ENCODE data around the gene ACTR6.
"Not testable (repeated sequence)": the region's sequence is repeated elsewhere in the genome, so short reads cannot be mapped to it uniquely, and the experiment has no call there.

The ACTR6 gene

DNA sequence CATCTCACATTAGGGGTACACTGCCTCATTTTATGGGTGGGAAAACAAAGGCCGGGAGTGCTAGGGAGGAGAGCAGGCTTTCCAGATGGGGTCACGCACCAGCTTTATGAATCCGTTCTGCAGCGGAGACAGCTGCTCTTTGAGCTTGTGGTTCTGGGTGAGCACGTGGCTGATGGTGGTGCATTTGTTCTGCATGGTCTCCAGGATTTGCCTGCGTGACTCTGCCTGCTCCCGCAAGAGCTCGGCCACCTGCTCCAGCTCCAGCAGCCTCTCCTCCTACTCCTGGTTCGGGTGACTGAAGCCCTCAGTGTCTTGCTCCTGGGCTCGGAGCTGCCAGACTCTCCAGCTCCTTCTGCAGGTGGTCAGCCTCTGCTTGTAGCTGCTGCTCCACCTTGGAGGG lies 34.4 kb upstream of the ACTR6 start:
- TF ChIP-seq JUND (IDR thresholded peaks at IDR 0.05; ENCODE audit: low read depth): no peak
- DNase-seq (ENCODE audit: low read depth in 1 of 2, low spot score in 1 of 2): no peak
- in situ Hi-C loops (cut with HindIII; ENCODE audit: low pct_unique_long_range_greater_than_20kb, low sequenced_read_pairs): no loop called here

DNA sequence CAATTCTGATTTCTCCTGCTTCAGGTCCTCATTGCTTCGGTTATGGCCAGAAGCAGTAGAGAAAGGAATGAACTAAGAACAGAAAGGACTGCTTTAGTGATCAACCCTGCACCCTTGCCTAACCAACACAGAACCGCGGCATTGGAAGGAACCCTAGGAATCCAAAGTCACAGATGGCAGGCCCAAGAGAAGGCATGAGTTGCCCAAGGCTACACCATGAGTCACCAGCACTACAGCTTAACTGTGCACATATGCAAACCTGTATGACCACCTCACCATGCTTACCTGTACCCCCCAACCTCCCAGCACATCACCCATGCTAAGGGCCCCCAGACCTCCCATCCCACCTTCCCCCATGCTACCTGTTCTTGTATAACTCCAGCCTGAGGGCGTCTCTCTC lies 32.1 kb upstream of the ACTR6 start:
- no peak for TF ChIP-seq JUND (IDR thresholded peaks at IDR 0.05; ENCODE audit: low read depth)
- DNase-seq (ENCODE audit: low read depth in 1 of 2, low spot score in 1 of 2): no peak
- in situ Hi-C loops (cut with HindIII; ENCODE audit: low pct_unique_long_range_greater_than_20kb, low sequenced_read_pairs): no loop called here

DNA sequence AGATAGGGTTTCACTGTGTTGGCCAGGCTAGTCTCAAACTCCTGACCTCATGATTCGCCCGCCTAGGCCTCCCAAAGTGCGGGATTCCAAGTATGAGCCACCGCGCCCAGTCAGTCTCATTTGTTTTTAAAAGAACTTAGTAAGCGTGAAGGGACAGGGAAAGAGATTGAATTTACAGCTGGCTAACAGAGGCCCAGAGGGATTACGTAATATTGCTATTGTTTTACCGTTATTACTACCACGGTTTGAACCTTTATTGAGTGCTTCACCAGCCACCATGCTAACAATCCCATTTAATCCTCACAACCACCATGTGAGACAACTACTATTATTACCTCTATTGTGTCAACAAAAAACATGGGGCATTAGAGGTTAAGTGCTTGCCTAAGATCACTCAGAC lies 31.3 kb upstream of the ACTR6 start:
- in situ Hi-C loops (cut with HindIII; ENCODE audit: low pct_unique_long_range_greater_than_20kb, low sequenced_read_pairs): no loop called here

DNA sequence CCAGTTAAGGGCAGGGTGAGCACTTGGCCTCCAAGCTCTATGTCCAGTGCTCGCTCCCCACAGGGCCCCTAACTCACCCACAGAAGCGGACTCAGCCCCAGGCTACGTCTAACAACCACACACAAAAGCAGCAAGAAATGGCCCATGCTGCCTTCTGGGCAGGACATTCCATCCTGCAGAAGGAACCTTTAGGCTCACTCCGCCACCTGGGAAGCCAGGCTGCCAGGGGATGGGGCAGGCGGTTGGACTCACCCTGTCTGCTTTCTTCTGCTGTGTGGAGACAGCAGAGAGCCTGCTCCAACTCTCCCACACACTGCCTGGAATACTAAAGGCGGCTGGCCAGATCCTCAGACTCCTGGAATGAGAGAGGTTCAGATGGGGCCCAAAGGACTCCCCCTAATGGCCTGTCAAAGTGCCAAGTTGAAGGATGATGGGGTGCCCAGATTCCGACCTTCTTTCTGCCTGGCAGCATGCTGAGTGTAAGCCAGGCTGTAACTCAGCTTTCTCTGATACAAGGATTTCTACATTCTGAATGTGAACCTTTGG lies 30.2 kb upstream of the ACTR6 start:
- DNase-seq (ENCODE audit: low read depth in 1 of 2, low spot score in 1 of 2): no peak
- in situ Hi-C loops (cut with HindIII; ENCODE audit: low pct_unique_long_range_greater_than_20kb, low sequenced_read_pairs): no loop called here
- TF ChIP-seq JUND (IDR thresholded peaks at IDR 0.05; ENCODE audit: low read depth): no peak

More for the DNA sequence above, 31.3 kb upstream of the ACTR6 start:
- DNase-seq (ENCODE audit: low read depth in 1 of 2, low spot score in 1 of 2): no peak
- TF ChIP-seq JUND (IDR thresholded peaks at IDR 0.05; ENCODE audit: low read depth): no peak

DNA sequence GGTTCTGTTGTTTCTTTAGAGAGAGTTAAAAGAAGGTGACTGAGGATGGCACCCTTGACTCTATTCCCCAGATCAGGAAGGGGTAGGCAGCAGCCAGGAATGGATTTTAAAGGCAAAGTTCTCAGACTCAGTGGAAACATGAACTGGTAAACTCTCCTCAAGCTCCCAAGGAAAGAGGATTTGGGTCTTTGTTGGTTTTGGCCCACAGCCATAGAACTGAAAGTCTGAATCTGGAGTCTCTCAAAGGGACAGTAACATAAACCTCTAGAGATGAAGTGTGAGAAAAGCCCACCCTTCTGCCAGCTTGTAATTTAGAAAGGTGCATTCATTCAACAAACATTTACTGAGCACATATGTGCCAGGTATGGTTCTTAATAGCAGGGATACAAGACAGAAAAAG lies 29.4 kb upstream of the ACTR6 start:
- DNase-seq (ENCODE audit: low read depth in 1 of 2, low spot score in 1 of 2): no peak
- in situ Hi-C loops (cut with HindIII; ENCODE audit: low pct_unique_long_range_greater_than_20kb, low sequenced_read_pairs): no loop called here
- no peak for TF ChIP-seq JUND (IDR thresholded peaks at IDR 0.05; ENCODE audit: low read depth)

DNA sequence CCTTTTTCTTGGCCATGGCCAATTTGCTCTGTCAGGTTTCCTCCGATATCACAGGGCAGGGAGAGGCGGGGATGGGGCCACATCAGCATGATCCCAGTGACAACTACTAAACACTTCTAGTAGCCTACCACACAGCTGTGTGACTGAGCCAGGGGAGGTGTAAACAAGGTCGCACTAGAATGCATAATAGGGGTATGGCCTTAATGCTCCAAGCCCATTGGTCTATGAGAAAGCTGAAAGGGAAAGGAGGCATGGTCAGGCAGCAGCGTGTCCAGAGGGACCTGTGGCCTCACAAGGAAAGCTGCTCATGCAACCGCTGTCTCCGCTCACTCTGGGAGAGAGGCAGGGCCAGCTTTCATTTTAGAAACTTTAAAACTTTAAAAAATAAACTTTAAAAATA lies 27.5 kb upstream of the ACTR6 start:
- no peak for TF ChIP-seq JUND (IDR thresholded peaks at IDR 0.05; ENCODE audit: low read depth)
- no peak for DNase-seq (ENCODE audit: low read depth in 1 of 2, low spot score in 1 of 2)
- in situ Hi-C loops (cut with HindIII; ENCODE audit: low pct_unique_long_range_greater_than_20kb, low sequenced_read_pairs): no loop called here

DNA sequence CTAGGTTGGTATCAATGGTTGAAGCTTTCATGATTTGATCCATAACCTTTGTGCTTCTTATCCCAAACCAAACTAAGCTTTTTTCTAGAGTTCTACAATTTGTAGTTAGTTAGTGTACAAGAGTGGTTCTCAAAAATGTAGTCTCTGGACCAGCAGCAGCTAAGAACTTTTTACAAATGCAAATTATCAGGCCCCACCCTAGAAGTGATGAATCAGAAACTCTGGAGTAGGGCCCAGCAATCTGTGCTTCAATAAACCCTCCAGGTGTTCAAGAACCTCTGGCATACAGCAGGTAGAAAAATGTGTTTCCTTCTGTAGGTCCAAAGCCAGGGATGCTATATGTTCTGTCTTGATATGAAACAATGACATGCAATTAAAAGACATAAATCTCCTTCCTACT lies 26.1 kb upstream of the ACTR6 start:
- TF ChIP-seq JUND (IDR thresholded peaks at IDR 0.05; ENCODE audit: low read depth): no peak
- DNase-seq (ENCODE audit: low read depth in 1 of 2, low spot score in 1 of 2): no peak
- in situ Hi-C loops (cut with HindIII; ENCODE audit: low pct_unique_long_range_greater_than_20kb, low sequenced_read_pairs): no loop called here

DNA sequence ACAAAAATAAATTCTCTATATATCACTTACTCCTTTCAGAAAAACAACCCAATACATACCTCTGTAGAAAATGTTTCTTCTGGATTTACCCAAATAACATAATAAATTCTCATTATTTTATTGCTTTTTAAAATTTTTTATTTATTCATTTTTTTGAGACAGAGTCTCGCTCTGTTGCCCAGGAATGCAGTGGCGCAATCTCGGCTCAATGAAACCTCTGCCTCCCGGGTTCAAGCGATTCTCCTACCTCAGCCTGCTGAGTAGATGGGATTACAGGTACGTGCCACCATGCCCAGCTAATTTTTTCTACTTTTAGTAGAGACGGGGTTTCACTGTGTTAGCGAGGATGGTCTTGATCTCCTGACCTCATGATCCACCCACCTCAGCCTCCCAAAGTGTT lies 24.1 kb upstream of the ACTR6 start:
- DNase-seq (ENCODE audit: low read depth in 1 of 2, low spot score in 1 of 2); in situ Hi-C loops (cut with HindIII; ENCODE audit: low pct_unique_long_range_greater_than_20kb, low sequenced_read_pairs): not testable (repeated sequence)

DNA sequence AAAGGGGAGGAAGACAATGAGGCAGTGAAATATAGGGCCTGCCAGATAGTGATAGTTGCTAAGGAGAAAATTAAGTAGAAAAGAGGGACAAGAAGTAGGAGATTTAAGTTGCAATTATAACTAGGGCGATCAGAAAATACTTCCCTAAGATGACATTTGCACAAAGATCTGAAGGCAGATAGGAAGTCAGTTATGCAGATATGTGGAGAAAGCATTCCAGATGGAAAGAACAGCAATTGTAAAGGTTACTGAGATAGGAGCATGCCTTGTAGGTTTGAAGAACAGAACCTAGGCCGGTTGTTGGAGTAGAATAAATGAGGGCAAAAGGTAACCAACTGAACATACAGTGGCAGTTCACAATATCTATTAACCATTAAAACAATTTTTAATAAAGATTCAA lies 21.4 kb upstream of the ACTR6 start:
- no peak for DNase-seq (ENCODE audit: low read depth in 1 of 2, low spot score in 1 of 2)
- TF ChIP-seq JUND (IDR thresholded peaks at IDR 0.05; ENCODE audit: low read depth): no peak
- in situ Hi-C loops (cut with HindIII; ENCODE audit: low pct_unique_long_range_greater_than_20kb, low sequenced_read_pairs): no loop called here

DNA sequence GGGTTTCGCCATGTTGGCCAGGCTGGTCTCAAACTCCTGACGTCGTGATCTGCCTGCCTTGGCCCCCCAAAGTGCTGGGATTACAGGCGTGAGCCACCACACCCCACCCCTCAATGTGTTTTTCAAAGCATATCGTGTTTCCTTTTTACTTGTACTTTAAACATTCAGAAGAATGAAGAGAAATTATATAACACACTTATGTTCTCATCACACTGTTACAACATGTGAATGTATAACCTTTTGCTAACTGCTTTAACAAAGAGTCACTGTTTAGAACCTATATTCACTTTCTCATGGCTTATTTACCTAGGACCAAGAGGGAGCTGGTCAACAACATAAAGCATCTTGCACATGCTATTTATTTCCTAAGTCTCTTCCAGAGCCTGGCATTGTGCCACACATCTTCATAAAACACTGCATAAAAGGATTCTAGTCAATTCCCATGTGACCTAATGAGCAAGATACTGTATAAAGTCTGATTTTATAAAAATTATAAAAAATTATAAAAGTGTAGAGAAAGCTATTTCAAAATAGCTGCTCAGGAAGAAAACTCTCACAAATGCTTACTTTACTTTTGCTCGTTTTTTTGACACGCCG lies 16.0 kb upstream of the ACTR6 start:
- TF ChIP-seq JUND (IDR thresholded peaks at IDR 0.05; ENCODE audit: low read depth): no peak
- in situ Hi-C loops (cut with HindIII; ENCODE audit: low pct_unique_long_range_greater_than_20kb, low sequenced_read_pairs): no loop called here
- no peak for DNase-seq (ENCODE audit: low read depth in 1 of 2, low spot score in 1 of 2)

DNA sequence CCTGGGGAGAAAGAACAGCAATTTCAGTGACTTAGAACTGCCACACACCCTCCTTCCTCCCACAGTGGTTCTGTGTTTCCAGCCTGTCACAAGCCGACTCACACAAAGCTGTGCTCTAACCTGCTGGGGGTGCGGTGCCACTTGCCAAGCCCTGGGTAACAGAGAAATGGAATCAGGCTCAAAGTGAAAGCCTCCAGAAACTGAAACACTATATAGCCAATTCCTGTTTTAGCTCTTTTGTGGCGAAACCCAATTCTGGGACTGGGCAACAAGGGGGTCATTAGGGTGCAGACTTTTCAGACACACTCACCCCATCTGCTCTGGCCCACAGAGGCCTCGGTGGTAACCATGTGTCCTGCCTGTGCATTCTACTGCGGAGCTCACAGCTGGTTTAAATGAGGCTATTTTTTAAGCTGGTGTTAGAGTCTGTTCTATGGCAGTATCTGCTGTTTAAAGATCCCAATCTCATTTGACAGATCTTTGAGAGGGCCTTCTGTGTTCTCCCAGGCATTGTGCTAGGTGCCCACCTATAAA lies 15.2 kb upstream of the ACTR6 start:
- DNase-seq (ENCODE audit: low read depth in 1 of 2, low spot score in 1 of 2): no peak
- no peak for TF ChIP-seq JUND (IDR thresholded peaks at IDR 0.05; ENCODE audit: low read depth)
- in situ Hi-C loops (cut with HindIII; ENCODE audit: low pct_unique_long_range_greater_than_20kb, low sequenced_read_pairs): no loop called here

DNA sequence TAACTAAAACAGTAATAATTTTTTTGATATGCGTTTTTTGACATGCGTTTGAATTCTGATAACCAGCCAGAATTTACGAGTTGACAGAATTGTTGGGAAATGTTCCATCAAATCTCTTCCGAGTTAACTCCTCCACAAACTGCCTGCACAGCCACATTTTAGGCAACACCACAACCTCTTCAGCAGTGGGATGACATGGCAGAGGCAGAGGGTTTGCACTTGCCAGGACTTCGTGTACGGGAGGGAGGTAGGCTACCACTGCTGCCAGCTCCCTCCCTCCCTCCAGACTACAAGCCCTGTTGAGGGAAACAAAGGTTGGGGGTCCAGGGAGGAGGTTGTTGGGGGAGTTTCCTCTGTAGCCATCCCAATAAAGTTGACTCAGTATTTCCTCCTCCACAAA lies 14.5 kb upstream of the ACTR6 start:
- TF ChIP-seq JUND (IDR thresholded peaks at IDR 0.05; ENCODE audit: low read depth): no peak
- in situ Hi-C loops (cut with HindIII; ENCODE audit: low pct_unique_long_range_greater_than_20kb, low sequenced_read_pairs): no loop called here
- DNase-seq (ENCODE audit: low read depth in 1 of 2, low spot score in 1 of 2): no peak

DNA sequence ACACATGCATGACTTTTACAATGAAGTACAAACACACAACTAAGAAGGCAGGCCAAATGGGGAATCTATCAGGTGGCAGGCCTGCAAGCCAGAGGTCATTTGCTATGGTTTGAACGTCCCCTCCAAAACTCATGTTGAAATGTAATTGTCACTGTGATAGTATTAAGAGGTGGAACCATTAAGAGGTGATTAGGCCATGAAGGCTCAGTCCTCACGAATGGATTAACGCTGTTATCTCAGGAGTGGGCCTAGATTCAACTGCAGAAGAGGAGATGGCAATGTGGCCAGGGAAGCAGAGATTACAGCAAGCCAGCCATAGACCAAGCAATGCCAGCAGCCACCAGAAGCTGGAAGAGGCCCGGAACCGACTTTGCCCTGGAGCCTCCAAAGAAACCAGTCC lies 13.5 kb upstream of the ACTR6 start:
- in situ Hi-C loops (cut with HindIII; ENCODE audit: low pct_unique_long_range_greater_than_20kb, low sequenced_read_pairs): no loop called here
- DNase-seq (ENCODE audit: low read depth in 1 of 2, low spot score in 1 of 2): no peak
- no peak for TF ChIP-seq JUND (IDR thresholded peaks at IDR 0.05; ENCODE audit: low read depth)

Data from T47D (cell line).